Measurements from ENCODE around the gene ASB13.
A peak's percentile ranks its signal among the peaks of the same experiment; 100 is the strongest.

The ASB13 gene

GRCh38 chr10:5669604-5670003 is 3.2 kb upstream of the ASB13 start:
- Histone ChIP-seq H3K27me3 (replicated peaks; ENCODE audit: control insufficient read depth, insufficient read depth, low read length) (peaks cover 3% of the 10 kb centered on the region), H3K4me3 (replicated peaks; ENCODE audit: low read depth, low read length) (no peak overlapping the region), H3K36me3 (ENCODE audit: control insufficient read depth, insufficient read depth, low read length) (no peaks in the 10 kb centered on the region)
- no peak for DNase-seq (ENCODE audit: extremely low read depth, insufficient read length)
- TF ChIP-seq CTCF (IDR thresholded peaks at IDR 0.05; ENCODE audit: insufficient read depth, low read length, poor library complexity, severe bottlenecking), result no peak

DNA sequence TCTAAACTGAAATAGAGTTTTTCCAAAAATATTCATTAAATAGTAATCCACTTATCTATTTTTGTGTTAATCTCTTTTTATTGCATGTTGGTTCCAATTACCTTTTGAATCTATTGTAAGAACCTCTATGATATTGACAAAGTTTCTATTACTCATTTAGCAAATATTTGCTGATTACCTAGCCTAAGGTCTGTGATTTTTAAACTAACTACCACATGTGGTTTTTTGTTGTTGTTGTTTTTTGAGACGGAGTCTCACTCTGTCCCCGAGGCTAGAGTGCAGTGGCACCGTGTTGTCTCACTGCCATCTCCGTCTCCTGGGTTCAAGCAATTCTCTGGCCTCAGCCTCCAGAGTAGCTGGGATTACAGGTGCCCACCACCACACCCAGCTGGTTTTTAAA is 2.0 kb upstream of the ASB13 start:
- Histone ChIP-seq H3K27me3 (replicated peaks; ENCODE audit: control insufficient read depth, insufficient read depth, low read length) (peaks cover 4% of the 10 kb centered on the region), H3K36me3 (ENCODE audit: control insufficient read depth, insufficient read depth, low read length) (no peaks in the 10 kb centered on the region), H3K4me3 (replicated peaks; ENCODE audit: low read depth, low read length) (no peak overlapping the region)
- DNase-seq (ENCODE audit: extremely low read depth, insufficient read length), result no peak
- no peak for TF ChIP-seq CTCF (IDR thresholded peaks at IDR 0.05; ENCODE audit: insufficient read depth, low read length, poor library complexity, severe bottlenecking)

DNA sequence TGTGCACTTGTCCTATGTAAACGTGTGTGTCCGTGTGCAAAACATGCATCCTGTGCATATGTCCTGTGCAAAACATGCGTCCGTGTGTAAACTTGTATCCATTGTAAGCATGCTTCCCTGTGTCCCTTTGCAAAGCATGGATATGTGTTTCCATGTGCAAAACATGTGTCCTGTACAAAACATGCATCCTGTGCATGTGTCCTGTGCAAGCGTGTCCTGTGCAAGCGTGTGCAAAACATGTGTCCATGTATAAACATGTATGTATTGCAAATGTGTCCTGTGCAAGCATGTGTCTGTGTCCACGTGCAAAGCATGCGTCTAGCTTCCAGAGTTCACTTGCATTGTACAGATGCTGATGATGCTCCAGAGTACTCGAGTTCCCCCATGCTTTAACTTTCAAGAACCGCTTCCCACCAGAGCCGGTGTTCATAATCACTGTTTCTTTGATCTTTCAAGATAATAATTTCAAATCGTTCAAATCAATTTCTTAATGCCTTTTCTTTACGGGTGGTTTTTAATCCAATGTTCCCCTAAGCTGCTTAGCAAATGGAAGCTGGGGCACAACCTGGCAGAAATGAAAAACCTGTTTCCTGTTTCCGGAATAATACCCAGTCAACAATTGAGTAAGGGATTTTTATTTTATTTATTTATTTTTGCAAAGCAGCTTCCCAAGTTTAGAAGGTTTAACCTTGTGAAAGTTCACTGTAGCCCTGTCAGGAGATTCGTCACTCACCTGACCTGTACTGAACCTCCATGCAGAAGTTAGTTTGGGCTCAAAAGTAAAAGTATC is 641 bp upstream of the ASB13 start:
- TF ChIP-seq CTCF (IDR thresholded peaks at IDR 0.05; ENCODE audit: insufficient read depth, low read length, poor library complexity, severe bottlenecking), result no peak
- no peak for DNase-seq (ENCODE audit: extremely low read depth, insufficient read length)
- Histone ChIP-seq H3K36me3 (ENCODE audit: control insufficient read depth, insufficient read depth, low read length) (no peaks in the 10 kb centered on the region), H3K4me3 (replicated peaks; ENCODE audit: low read depth, low read length) (peak overlapping the region; percentile 52), H3K27me3 (replicated peaks; ENCODE audit: control insufficient read depth, insufficient read depth, low read length) (peaks cover 9% of the 10 kb centered on the region)

DNA sequence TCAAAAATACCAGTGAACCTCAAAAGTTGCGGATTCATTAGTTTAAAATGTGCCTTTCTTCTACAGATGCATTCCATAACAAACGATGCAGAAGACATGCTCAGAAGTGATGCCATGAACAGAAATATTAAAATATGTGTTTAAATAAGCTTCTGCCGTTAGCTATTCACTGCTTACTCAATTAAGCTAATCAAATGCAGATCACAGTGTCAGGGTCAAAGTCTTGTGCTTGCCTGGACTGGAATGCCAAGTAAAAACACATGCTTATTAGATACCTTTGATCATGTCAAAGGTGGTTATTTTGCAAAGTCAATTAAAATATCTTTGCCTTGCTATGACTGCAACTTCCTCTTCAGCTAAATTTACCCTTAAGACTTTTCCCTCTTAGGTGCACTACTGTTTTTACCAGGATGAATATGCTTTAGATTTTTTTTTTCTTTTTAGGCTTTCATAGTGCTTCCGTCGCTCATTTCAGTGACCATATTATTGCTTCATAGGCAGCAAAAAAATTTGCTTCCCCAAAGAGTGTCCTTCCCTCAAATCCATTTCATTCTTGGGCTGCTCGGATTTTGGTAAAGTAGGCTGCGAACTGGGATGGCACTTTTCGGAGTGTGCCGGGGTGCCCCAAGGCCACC is 905 bp downstream of the ASB13 start:
- TF ChIP-seq CTCF (IDR thresholded peaks at IDR 0.05; ENCODE audit: insufficient read depth, low read length, poor library complexity, severe bottlenecking), result no peak

DNA sequence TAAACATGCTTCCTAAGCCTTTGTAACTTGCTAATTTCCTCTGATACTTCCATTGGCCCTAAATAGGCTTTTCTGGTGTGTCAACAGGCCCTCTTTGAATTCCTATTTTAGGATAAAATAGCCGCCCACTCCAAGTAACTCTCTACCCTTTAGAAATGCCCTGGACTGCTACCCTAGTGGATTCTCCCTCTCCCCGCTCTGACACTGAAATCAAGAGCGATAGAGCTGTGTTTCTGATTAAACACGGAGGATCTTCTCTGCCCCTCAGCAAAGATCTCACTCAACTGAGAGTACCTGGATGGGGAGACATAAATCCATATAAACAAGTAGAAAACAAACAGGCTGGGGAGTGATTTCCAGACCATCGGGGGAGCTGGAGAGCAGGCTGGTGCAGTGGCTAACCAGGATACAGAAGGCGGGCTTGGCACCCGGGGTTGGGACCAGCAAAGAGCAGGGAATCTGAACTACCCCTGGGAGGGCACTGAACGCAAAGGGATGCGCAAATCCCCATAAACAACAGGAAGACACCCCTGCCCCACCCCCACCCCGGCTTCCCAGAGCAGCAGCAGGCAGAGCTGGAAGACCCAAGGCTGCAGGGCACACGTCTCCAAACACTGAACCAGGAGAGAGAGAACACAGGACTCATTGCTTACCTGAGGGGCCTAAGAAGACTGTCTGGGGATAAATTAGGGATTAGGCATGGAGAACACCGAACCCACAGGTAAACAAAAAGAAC is 2.5 kb downstream of the ASB13 start:
- no peak for DNase-seq (ENCODE audit: extremely low read depth, insufficient read length)
- no peak for TF ChIP-seq CTCF (IDR thresholded peaks at IDR 0.05; ENCODE audit: insufficient read depth, low read length, poor library complexity, severe bottlenecking)
- Histone ChIP-seq H3K4me3 (replicated peaks; ENCODE audit: low read depth, low read length) (no peak overlapping the region), H3K36me3 (ENCODE audit: control insufficient read depth, insufficient read depth, low read length) (no peaks in the 10 kb centered on the region), H3K27me3 (replicated peaks; ENCODE audit: control insufficient read depth, insufficient read depth, low read length) (peaks cover 9% of the 10 kb centered on the region)

More for the DNA sequence above, 905 bp downstream of the ASB13 start:
- Histone ChIP-seq H3K27me3 (replicated peaks; ENCODE audit: control insufficient read depth, insufficient read depth, low read length) (peaks cover 9% of the 10 kb centered on the region), H3K36me3 (ENCODE audit: control insufficient read depth, insufficient read depth, low read length) (no peaks in the 10 kb centered on the region), H3K4me3 (replicated peaks; ENCODE audit: low read depth, low read length) (peak overlapping the region; percentile 59)
- DNase-seq (ENCODE audit: extremely low read depth, insufficient read length), result no peak

Measured in GM06990 (cell line).